Renal cortex interstitium (tissue), 15 donors: ENCODE data around the gene ZNF346. TPM values are rescaled to one million over a fixed set of nuclear protein-coding genes. Genes with fewer than 3 reads are reported as not detected.
A peak's percentile ranks its signal among the peaks of the same experiment; 100 is the strongest.
"Not testable (repeated sequence)": the region's sequence is repeated elsewhere in the genome, so short reads cannot be mapped to it uniquely, and the experiment has no call there.

Experiments used
- DNase-seq, 11 donors: peaks; one replicate each; pipeline ENCODE4 v3.0.0-alpha.2; 2013; ENCODE audit warnings: low read depth in 9 of 11, low spot score in 4 of 11; ENCODE audit errors: extremely low read depth in 1 of 11
- long read RNA-seq, 16 experiments: transcript quantifications; one replicate each; lab custom pipeline, GENCODE V29; 2026
- polyA plus RNA-seq, 3 donors: library from polyadenylated mRNA; unstranded; fragments of 120-200 nt; gene quantifications; one replicate each; pipeline ENCODE4 v1.2.1, GENCODE V29; 2013; ENCODE audit not compliant: insufficient read length in 3 of 3

ZNF346 gene
- 10 to 100 TPM; 22.2 to 26.6 (median 24.5) TPM for polyA plus RNA-seq
- long read RNA-seq, donor 1, partial matches to known transcripts = 0 of 1 reads
- long read RNA-seq, donor 1, other reads (novel, unspliced or antisense) = 0 of 1 reads
- long read RNA-seq, donor 2, partial matches to known transcripts = 0 of 2 reads
- long read RNA-seq, donor 2, other reads (novel, unspliced or antisense) = 0 of 2 reads
- long read RNA-seq, donor 3, partial matches to known transcripts = 0 of 4 reads
- long read RNA-seq, donor 3, other reads (novel, unspliced or antisense) = 0 of 4 reads
- long read RNA-seq, donor 4, partial matches to known transcripts = 0 of 2 reads
- long read RNA-seq, donor 4, other reads (novel, unspliced or antisense) = 0 of 2 reads
- long read RNA-seq, donor 5 = 0 reads
- long read RNA-seq, donor 6, partial matches to known transcripts = 0 of 6 reads
- long read RNA-seq, donor 6, other reads (novel, unspliced or antisense) = 0 of 6 reads
- long read RNA-seq, donor 7, partial matches to known transcripts = 0 of 6 reads
- long read RNA-seq, donor 7, other reads (novel, unspliced or antisense) = 0 of 6 reads
- long read RNA-seq, donor 8 = 0 reads
- long read RNA-seq, donor 9, partial matches to known transcripts = 12 of 17 reads
- long read RNA-seq, donor 9, other reads (novel, unspliced or antisense) = 0 of 17 reads
- long read RNA-seq, donor 10, partial matches to known transcripts = 0 of 4 reads
- long read RNA-seq, donor 10, other reads (novel, unspliced or antisense) = 0 of 4 reads
- long read RNA-seq, donor 11, partial matches to known transcripts = 0 of 1 reads
- long read RNA-seq, donor 11, other reads (novel, unspliced or antisense) = 0 of 1 reads
- long read RNA-seq, donor 12 = 0 reads
- long read RNA-seq, donor 13 = 0 reads
- long read RNA-seq, donor 14, partial matches to known transcripts = 0 of 4 reads
- long read RNA-seq, donor 14, other reads (novel, unspliced or antisense) = 0 of 4 reads
- long read RNA-seq, donor 15 = 0 reads
- long read RNA-seq, donor 16, transcript ZNF346-201 (7 exons, 2,314 nt) = major isoform, 10 of 40 reads
- long read RNA-seq, donor 16, partial matches to known transcripts = 25 of 40 reads
- long read RNA-seq, donor 16, other reads (novel, unspliced or antisense) = 0 of 40 reads

- DNase-seq = peak; percentile 86 to 94 (median 91)
These were observed at the start of gene ZNF346 for GRCh38 chr5:177022386-177023302. ZNF346 (plus strand) TSS chr5:177022696; CDS start chr5:177022739, 43 bp downstream.

DNA sequence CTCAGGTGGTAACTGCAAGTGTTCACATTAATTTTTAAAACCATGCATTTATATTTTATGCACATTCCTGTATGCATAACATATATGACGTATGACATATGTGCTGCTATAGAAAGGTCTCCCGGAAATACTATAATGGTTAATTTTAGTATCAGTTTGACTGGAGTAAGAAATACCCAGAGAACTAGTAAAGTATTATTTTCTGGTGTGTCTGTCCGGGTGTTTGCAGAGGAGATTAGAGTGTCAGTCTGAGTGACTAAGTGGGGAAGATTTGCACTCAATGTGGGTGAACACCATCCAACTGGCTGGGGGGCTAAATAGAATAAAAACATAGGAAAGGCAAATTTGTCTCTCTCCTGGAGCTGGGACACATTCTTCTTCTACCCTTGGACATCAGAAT is 42.8 kb upstream of the ZNF346 start:
- no peak for DNase-seq

GRCh38 chr5:176980818-176981217 is 41.7 kb upstream of the ZNF346 start:
- no peak for DNase-seq

DNA sequence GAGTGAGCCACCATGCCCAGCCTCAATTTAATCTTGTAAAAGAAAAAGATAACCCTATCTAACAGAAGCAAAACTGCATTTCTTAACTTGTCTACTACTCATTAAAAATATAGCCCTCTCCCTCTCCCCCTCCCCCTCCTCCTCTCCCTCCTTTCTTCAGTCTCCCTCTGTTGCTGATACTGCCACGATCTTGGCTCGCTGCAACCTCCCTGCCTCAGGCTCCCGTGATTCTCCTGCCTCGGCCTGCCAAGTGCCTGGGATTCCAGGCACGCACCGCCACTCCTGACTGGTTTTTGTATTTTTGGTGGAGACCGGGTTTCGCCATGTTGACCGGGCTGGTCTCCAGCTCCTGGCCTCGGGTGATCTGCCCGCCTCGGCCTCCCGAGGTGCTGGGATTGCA is 39.4 kb upstream of the ZNF346 start:
- DNase-seq = not testable (repeated sequence)

- not testable (repeated sequence) for DNase-seq
These were observed 38.9 kb upstream of the ZNF346 start for GRCh38 chr5:176983593-176983992.

DNA sequence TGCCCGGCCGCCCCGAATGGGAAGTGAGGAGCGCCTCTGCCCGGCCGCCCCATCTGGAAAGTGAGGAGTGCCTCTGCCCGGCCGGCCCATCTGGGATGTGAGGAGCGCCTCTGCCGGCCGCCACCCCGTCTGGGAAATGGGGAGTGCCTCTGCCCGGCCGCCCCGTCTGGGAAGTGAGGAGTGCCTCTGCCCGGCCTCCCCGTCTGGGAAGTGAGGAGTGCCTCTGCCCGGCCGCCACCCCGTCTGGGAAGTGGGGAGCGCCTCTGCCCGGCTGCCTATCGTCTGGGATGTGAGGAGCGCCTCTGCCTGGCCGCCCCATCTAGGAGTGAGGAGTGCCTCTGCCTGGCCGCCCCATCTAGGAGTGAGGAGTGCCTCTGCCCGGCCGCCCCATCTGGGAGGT is 38.3 kb upstream of the ZNF346 start:
- DNase-seq = not testable (repeated sequence)

DNA sequence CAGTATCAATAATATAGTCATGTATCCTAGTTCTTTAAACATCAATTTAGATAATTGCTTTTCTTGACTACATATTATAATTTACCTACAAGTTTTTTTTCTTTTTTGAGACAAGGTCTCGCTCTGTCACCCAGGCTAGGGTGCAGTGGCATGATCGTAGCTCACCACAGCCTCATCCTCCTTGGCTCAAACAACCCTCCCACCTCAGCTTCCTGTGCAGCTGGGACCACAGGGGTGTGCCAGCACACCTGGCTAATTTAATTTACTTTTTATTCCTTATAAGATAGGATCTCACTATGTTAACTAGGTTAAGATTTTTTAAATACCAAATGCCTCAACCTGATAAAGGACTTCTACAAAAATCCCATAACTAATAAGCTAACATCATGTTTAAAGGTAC is 37.0 kb upstream of the ZNF346 start:
- no peak for DNase-seq

GRCh38 chr5:176986280-176986679 is 36.2 kb upstream of the ZNF346 start:
- no peak for DNase-seq

- no peak for DNase-seq
These were observed 34.9 kb upstream of the ZNF346 start for GRCh38 chr5:176987583-176987982.

- DNase-seq = not testable (repeated sequence)
These were observed 29.4 kb upstream of the ZNF346 start for GRCh38 chr5:176993081-176993480.

- DNase-seq = peak in 1 of 11 donors; percentile 7
These were observed 27.9 kb upstream of the ZNF346 start for GRCh38 chr5:176994460-176995121.

GRCh38 chr5:176995122-176995490 is 27.4 kb upstream of the ZNF346 start:
- no peak for DNase-seq

DNA sequence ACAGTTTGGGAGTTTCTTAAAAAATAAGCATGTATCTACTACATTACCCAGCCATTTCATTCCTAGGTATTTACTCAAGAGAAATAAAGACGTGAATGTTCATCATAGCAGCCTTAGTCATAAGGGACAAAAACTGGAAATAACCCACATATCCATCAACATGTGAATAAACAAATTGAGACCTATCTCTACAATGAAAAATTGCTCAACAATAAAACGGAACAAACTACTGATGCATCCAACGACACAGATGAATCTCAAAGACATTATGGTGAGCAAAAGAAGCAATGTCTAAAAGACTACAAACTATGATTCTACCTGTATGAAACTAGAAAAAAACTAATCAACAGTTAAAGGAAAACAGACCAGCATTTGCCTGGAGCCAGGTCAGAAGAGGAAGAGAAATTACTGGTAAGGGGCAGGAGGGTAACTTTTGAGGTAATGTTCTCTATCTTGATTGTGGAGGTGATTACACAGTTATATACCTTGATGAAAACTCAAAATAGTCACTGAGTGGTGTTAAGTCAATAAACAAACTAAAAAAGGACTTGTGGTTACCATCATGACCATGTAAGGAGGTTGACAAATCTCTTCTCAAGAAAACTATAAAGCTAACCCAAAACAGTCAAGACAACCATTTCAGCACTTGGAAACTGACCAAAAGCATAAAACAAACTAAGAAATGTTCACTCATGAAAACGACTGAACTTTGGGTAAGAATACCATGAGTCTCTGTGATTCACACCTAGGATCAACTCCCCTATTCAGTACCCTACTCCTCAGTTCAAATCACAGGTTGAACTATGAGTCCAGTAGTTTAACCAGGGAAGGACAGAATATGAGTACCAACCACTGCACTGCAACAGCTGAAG is 26.4 kb upstream of the ZNF346 start:
- DNase-seq = no peak

DNA sequence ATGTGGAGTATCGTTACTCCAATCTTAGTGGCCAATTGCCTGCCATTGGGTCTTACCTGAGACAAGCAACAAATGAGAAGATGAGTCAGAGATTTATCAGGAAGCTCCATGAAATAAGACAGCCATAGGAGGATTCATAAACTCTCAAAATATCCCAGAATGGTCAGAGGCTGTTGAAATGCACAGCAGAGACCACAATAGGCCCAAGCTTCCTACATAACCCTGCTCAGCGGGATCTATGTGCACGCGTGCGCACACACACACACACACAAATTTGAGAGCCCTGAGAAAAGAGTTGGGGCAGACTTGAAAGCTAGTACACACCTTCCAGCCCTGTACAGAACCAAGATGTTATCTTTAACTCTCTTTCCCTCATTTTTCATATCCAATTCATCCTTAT is 25.7 kb upstream of the ZNF346 start:
- no peak for DNase-seq

- DNase-seq = no peak
These were observed 23.7 kb upstream of the ZNF346 start for GRCh38 chr5:176998828-176999227.

GRCh38 chr5:176999526-176999925 is 23.0 kb upstream of the ZNF346 start:
- not testable (repeated sequence) for DNase-seq

GRCh38 chr5:177003649-177004048 is 18.8 kb upstream of the ZNF346 start:
- no peak for DNase-seq
